HepG2 (cell line): ENCODE data around the gene FXYD6. TPM values are rescaled to one million over a fixed set of nuclear protein-coding genes. Genes with fewer than 3 reads are reported as not detected.

Source experiments
- AGO2 ChIP-seq: fragments of 200-400 bp; formaldehyde crosslinking; optimal IDR thresholded peaks from 2 replicates; pipeline ENCODE3; 2017; ENCODE audit warnings: mild to moderate bottlenecking, low read depth, low read length, moderate library complexity
- AHDC1 ChIP-seq: sonication (generic); formaldehyde crosslinking; IDR thresholded peaks from 2 replicates; pipeline ENCODE4 v1.5.1; 2020; ENCODE audit warnings: mild to moderate bottlenecking, missing genetic modification reagents, borderline replicate concordance
- CREB1 ChIP-seq, 2 experiments: fragments of 450-650 bp in 1 of 2; IDR thresholded peaks; 2 replicates each; pipeline ENCODE4 v1.6.1; 2016 to 2017; ENCODE audit warnings: control low read depth in 1 of 2, mild to moderate bottlenecking in 1 of 2, missing compliant biosample characterization in 1 of 2, missing genetic modification characterization in 1 of 2
- GPN1 ChIP-seq: sonication (generic); formaldehyde crosslinking; IDR thresholded peaks from 2 replicates; pipeline ENCODE4 v1.5.1; 2020; ENCODE audit warnings: missing genetic modification reagents, borderline replicate concordance
- MLXIP ChIP-seq: sonication (generic); formaldehyde crosslinking; IDR thresholded peaks from 2 replicates; pipeline ENCODE4 v1.9.0; 2021; ENCODE audit warnings: missing genetic modification reagents, borderline replicate concordance
- MTA1 ChIP-seq: sonication (generic); formaldehyde crosslinking; IDR thresholded peaks from 2 replicates; pipeline ENCODE4 v1.4.0; 2020; ENCODE audit warnings: missing genetic modification reagents, mild to moderate bottlenecking, borderline replicate concordance
- TBX2 ChIP-seq: sonication (generic); formaldehyde crosslinking; IDR thresholded peaks from 2 replicates; pipeline ENCODE4 v1.5.0; 2020; ENCODE audit warnings: missing genetic modification reagents, mild to moderate bottlenecking, borderline replicate concordance
- ZBTB7A ChIP-seq: sonication (generic); formaldehyde crosslinking; IDR thresholded peaks from 2 replicates; pipeline ENCODE4 v1.8.0; 2022; ENCODE audit warnings: mild to moderate bottlenecking, missing genetic modification reagents
- ZHX1 ChIP-seq: sonication (generic); formaldehyde crosslinking; IDR thresholded peaks from 2 replicates; pipeline ENCODE4 v1.8.1; 2022; ENCODE audit warnings: low read depth, mild to moderate bottlenecking, missing genetic modification reagents
- ZNF33A ChIP-seq: sonication (generic); formaldehyde crosslinking; IDR thresholded peaks from 2 replicates; pipeline ENCODE4 v1.5.1; 2020; ENCODE audit warnings: missing genetic modification reagents, mild to moderate bottlenecking, moderate library complexity, borderline replicate concordance
- polyA plus RNA-seq, 8 experiments: library from polyadenylated mRNA; depleted of rRNA in 3 of 8; stranded (reverse) in 7 of 8; unstranded in 1 of 8; fragments of >200 nt; fragmentation: Illumina TruSeq in 4 of 8; extraction: Trizol in 4 of 8; gene quantifications; 2 replicates each; pipeline versions ENCODE4 v1.2.1 to v1.2.3, GENCODE V29; 2011 to 2016; ENCODE audit warnings: low read depth in 4 of 8, missing spikeins in 1 of 8, mixed read lengths in 1 of 8; ENCODE audit not compliant: insufficient read depth in 1 of 8
- total RNA-seq, 5 experiments: library from RNA; depleted of rRNA; stranded (reverse); fragments of >200 nt; fragmentation: Illumina TruSeq; extraction: Trizol; gene quantifications; 2 replicates each; pipeline ENCODE4 v1.2.3, GENCODE V29; 2016; ENCODE audit warnings: low read depth in 1 of 5

Gene FXYD6
- total and polyA plus RNA-seq, 2 of the 13 experiments (the other 11 are each of a cell fraction or from before 2014, with no cell fraction given), result not detected

- TF ChIP-seq ZHX1 (CRISPR knock-in tag) (no peak), GPN1 (no peak), ZNF33A (CRISPR knock-in tag) (no peak), AGO2 (no peak), AHDC1 (CRISPR knock-in tag) (no peak), CREB1 (IDR thresholded peaks at IDR 0.05) (no peak), CREB1 (CRISPR knock-in tag; IDR thresholded peaks at IDR 0.05) (no peak), MLXIP (CRISPR knock-in tag) (no peak), TBX2 (no peak), ZBTB7A (CRISPR knock-in tag) (no peak), MTA1 (CRISPR knock-in tag) (no peak)
Observed at GRCh38 chr11:117914991-117915618, 38.6 kb upstream of the FXYD6 start (continued).
